ENCODE results near the gene EXOC4. TPM values are rescaled to one million over a fixed set of nuclear protein-coding genes. Genes with fewer than 3 reads are reported as not detected.

Gene EXOC4
- total and polyA plus RNA-seq, 2 of the 13 experiments (the other 11 are each of a cell fraction or from before 2014, with no cell fraction given): 22.5 to 39.0 TPM

DNA sequence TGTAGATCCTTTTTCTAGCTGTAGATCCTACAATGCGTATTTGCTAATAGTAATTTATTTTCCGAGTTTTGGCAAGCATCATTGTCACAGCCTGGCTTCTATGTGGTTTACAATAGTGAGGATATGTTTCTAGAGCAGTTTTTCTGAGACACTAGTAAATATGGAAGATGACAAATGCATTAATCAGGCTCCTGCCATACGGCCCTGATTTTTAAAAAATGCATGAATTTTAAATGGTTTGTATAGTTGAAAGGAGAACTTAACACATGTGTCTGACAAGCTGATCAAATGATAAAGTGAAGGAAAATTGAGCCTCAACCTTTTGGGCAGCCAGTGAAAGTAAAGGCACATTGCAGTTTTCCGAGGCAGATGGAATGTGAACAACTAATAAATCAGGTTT is 354.1 kb downstream of the EXOC4 start:
- no peak overlapping the region for H3K27ac ChIP-seq (ENCODE audit: extremely low read length, insufficient read depth, low read length)
- FAIRE-seq (no peak), DNase-seq (ENCODE audit: low spot score) (no peak), ATAC-seq (no peak)
- no peak overlapping the region for H2AFZ ChIP-seq (ENCODE audit: low read length)
- H3K9me3 ChIP-seq (ENCODE audit: low read length): no peaks in the 10 kb centered on the region
- H3K36me3 ChIP-seq (replicated peaks in 1 of 2; ENCODE audit: control insufficient read depth in 1 of 2, insufficient read depth in 2 of 2, low read length in 2 of 2): no peaks in the 10 kb centered on the region
- no peaks in the 10 kb centered on the region for H3K27me3 ChIP-seq (ENCODE audit: control insufficient read depth in 1 of 2, insufficient read depth in 2 of 2, low read length in 2 of 2)
- in situ Hi-C loops (cut with HindIII; ENCODE audit: extremely low pct_ligation_motif_present, low pct_unique_long_range_greater_than_20kb): no loop called here
- intact Hi-C loops (cut with micrococcal nuclease; ENCODE audit: unreplicated experiment): no loop called here
- POLR2A ChIA-PET: no interaction called here
- no peak overlapping the region for H3K9ac ChIP-seq (ENCODE audit: insufficient read depth, low read depth, low read length)
- no peaks in the 10 kb centered on the region for H3K4me1 ChIP-seq (ENCODE audit: insufficient read depth, low read length)
- no TSS peak for BruUV-seq (replicated peaks)
- 92% methylated on average over 4 of the region's 4 CpGs for WGBS (ENCODE audit: low lambda C conversion rate)
- no peaks in the 10 kb centered on the region for H3K79me2 ChIP-seq (ENCODE audit: insufficient read depth, low read length)
- CTCF ChIA-PET (ENCODE audit: low intra/inter-chr PET ratio, low total read pairs): no interaction called here
- H3K4me3 ChIP-seq (replicated peaks in 1 of 3; ENCODE audit: insufficient read depth in 1 of 3, low read depth in 2 of 3, low read length in 3 of 3): no peak overlapping the region
- TF ChIP-seq ZNF775 (CRISPR knock-in tag; IDR thresholded peaks at IDR 0.05; ENCODE audit: borderline replicate concordance): no peak
- TF ChIP-seq MAX (IDR thresholded peaks at IDR 0.05): no peak
- no peak for TF ChIP-seq ZNF317 (CRISPR knock-in tag; IDR thresholded peaks at IDR 0.05)
- TF ChIP-seq ZBTB20 (CRISPR knock-in tag; IDR thresholded peaks at IDR 0.05; ENCODE audit: borderline replicate concordance, low read depth): no peak
- no peak for TF ChIP-seq NCOR1 (IDR thresholded peaks at IDR 0.05; ENCODE audit: borderline replicate concordance, low read length)
- TF ChIP-seq, protein P1, sequence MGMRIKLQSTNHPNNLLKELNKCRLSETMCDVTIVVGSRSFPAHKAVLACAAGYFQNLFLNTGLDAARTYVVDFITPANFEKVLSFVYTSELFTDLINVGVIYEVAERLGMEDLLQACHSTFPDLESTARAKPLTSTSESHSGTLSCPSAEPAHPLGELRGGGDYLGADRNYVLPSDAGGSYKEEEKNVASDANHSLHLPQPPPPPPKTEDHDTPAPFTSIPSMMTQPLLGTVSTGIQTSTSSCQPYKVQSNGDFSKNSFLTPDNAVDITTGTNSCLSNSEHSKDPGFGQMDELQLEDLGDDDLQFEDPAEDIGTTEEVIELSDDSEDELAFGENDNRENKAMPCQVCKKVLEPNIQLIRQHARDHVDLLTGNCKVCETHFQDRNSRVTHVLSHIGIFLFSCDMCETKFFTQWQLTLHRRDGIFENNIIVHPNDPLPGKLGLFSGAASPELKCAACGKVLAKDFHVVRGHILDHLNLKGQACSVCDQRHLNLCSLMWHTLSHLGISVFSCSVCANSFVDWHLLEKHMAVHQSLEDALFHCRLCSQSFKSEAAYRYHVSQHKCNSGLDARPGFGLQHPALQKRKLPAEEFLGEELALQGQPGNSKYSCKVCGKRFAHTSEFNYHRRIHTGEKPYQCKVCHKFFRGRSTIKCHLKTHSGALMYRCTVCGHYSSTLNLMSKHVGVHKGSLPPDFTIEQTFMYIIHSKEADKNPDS (CRISPR knock-in tag; IDR thresholded peaks at IDR 0.05): no peak
- H4K20me1 ChIP-seq (ENCODE audit: insufficient read depth, low read length): no peaks in the 10 kb centered on the region
- H3K4me2 ChIP-seq (ENCODE audit: low read depth, low read length): no peak overlapping the region

- ATAC-seq: no peak
- no peaks in the 10 kb centered on the region for H3K4me1 ChIP-seq (ENCODE audit: insufficient read depth, low read length)
- no peak overlapping the region for H3K4me3 ChIP-seq (replicated peaks in 1 of 3; ENCODE audit: insufficient read depth in 1 of 3, low read depth in 2 of 3, low read length in 3 of 3)
- intact Hi-C loops (cut with micrococcal nuclease; ENCODE audit: unreplicated experiment) (no loop called here), in situ Hi-C loops (cut with HindIII; ENCODE audit: extremely low pct_ligation_motif_present, low pct_unique_long_range_greater_than_20kb) (no loop called here)
- FAIRE-seq: no peak
- H3K9me3 ChIP-seq (ENCODE audit: low read length): no peaks in the 10 kb centered on the region
- no peak overlapping the region for H3K27ac ChIP-seq (ENCODE audit: extremely low read length, insufficient read depth, low read length)
- H3K9ac ChIP-seq (ENCODE audit: insufficient read depth, low read depth, low read length): no peak overlapping the region
- no peak overlapping the region for H2AFZ ChIP-seq (ENCODE audit: low read length)
- DNase-seq (ENCODE audit: low spot score): no peak
- CTCF ChIA-PET (ENCODE audit: low intra/inter-chr PET ratio, low total read pairs): no interaction called here
- WGBS (ENCODE audit: low lambda C conversion rate): 75% methylated on average over 1 of the region's 1 CpG
- no peaks in the 10 kb centered on the region for H3K36me3 ChIP-seq (replicated peaks in 1 of 2; ENCODE audit: control insufficient read depth in 1 of 2, insufficient read depth in 2 of 2, low read length in 2 of 2)
- POLR2A ChIA-PET: interaction anchor here (0.7 kb wide), 1 partner anchor 317 kb away, joined by 3 read pairs; no protein-coding TSS in a partner anchor
- BruUV-seq (replicated peaks): no TSS peak
- H3K79me2 ChIP-seq (ENCODE audit: insufficient read depth, low read length): no peaks in the 10 kb centered on the region
- no peaks in the 10 kb centered on the region for H4K20me1 ChIP-seq (ENCODE audit: insufficient read depth, low read length)
- no peak overlapping the region for H3K4me2 ChIP-seq (ENCODE audit: low read depth, low read length)
- no peaks in the 10 kb centered on the region for H3K27me3 ChIP-seq (ENCODE audit: control insufficient read depth in 1 of 2, insufficient read depth in 2 of 2, low read length in 2 of 2)
- no peak for TF ChIP-seq ARNT (IDR thresholded peaks at IDR 0.05)
- TF ChIP-seq SATB2 (CRISPR knock-in tag; IDR thresholded peaks at IDR 0.05): no peak
- no peak for TF ChIP-seq ZNF816 (CRISPR knock-in tag; IDR thresholded peaks at IDR 0.05; ENCODE audit: borderline replicate concordance)
- TF ChIP-seq, protein P2, sequence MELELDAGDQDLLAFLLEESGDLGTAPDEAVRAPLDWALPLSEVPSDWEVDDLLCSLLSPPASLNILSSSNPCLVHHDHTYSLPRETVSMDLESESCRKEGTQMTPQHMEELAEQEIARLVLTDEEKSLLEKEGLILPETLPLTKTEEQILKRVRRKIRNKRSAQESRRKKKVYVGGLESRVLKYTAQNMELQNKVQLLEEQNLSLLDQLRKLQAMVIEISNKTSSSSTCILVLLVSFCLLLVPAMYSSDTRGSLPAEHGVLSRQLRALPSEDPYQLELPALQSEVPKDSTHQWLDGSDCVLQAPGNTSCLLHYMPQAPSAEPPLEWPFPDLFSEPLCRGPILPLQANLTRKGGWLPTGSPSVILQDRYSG (CRISPR knock-in tag; IDR thresholded peaks at IDR 0.05): no peak
- TF ChIP-seq, protein P3, sequence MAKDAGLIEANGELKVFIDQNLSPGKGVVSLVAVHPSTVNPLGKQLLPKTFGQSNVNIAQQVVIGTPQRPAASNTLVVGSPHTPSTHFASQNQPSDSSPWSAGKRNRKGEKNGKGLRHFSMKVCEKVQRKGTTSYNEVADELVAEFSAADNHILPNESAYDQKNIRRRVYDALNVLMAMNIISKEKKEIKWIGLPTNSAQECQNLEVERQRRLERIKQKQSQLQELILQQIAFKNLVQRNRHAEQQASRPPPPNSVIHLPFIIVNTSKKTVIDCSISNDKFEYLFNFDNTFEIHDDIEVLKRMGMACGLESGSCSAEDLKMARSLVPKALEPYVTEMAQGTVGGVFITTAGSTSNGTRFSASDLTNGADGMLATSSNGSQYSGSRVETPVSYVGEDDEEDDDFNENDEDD (CRISPR knock-in tag; IDR thresholded peaks at IDR 0.05; ENCODE audit: borderline replicate concordance): no peak
- no peak for TF ChIP-seq ZKSCAN8 (CRISPR knock-in tag; IDR thresholded peaks at IDR 0.05; ENCODE audit: borderline replicate concordance)
- TF ChIP-seq MAFK (conservative IDR thresholded peaks at IDR 0.05 in 1 of 2, IDR thresholded peaks at IDR 0.05 in 1 of 2; ENCODE audit: low read length in 2 of 2): no peak
- TF ChIP-seq TEAD3 (CRISPR knock-in tag; optimal IDR thresholded peaks at IDR 0.05; ENCODE audit: borderline replicate concordance): no peak
- TF ChIP-seq ZNF776 (CRISPR knock-in tag; IDR thresholded peaks at IDR 0.05): no peak
These were observed 356.9 kb downstream of the EXOC4 start for GRCh38 chr7:133609806-133610205.

All from HepG2 (cell line).